ENCODE results near the gene ADAM12. TPM values are rescaled to one million over a fixed set of nuclear protein-coding genes. Genes with fewer than 3 reads are reported as not detected.

Gene ADAM12
- total and polyA plus RNA-seq, 2 experiments from 2014 or later = 0.13 to 0.87 TPM

- Histone ChIP-seq H4K20me1 (replicated peaks; ENCODE audit: insufficient read depth) (no peaks in the 10 kb centered on the region), H3K27ac (ENCODE audit: low read depth) (no peak overlapping the region), H3K27me3 (ENCODE audit: insufficient read depth) (no peaks in the 10 kb centered on the region), H3K4me3 (no peak overlapping the region), H3K9me2 (ENCODE audit: insufficient read depth) (no peaks in the 10 kb centered on the region; the same call in 1 of the 2 replicates), H2AFZ (no peak overlapping the region), H3K4me1 (ENCODE audit: insufficient read depth) (no peaks in the 10 kb centered on the region), H3K4me2 (no peak overlapping the region), H3K36me3 (ENCODE audit: insufficient read depth) (peaks cover 6% of the 10 kb centered on the region; the same call in 1 of the 2 replicates), H3F3A (replicated peaks; ENCODE audit: low read depth) (no peaks in the 10 kb centered on the region), H3K79me2 (replicated peaks; ENCODE audit: insufficient read depth) (no peaks in the 10 kb centered on the region)
- H3K27me3 Mint-ChIP-seq (ENCODE audit: insufficient read depth, low read depth, poor library complexity) = peaks cover 2% of the 10 kb centered on the region
- H3K27ac Mint-ChIP-seq = no peak overlapping the region
- ATAC-seq (no peak), DNase-seq (ENCODE audit: low spot score) (no peak)
- TF ChIP-seq ETS1 (IDR thresholded peaks at IDR 0.05) (no peak), STAT1 (IDR thresholded peaks at IDR 0.05; ENCODE audit: unreplicated experiment) (no peak), CREB1 (CRISPR knock-in tag; IDR thresholded peaks at IDR 0.05; ENCODE audit: low read depth) (no peak), POLR2AphosphoS5 (IDR thresholded peaks at IDR 0.05; ENCODE audit: low read depth) (no peak), ZNF331 (CRISPR knock-in tag; IDR thresholded peaks at IDR 0.05; ENCODE audit: low read depth) (no peak), NANOG (IDR thresholded peaks at IDR 0.05; ENCODE audit: borderline replicate concordance) (no peak), JUNB (IDR thresholded peaks at IDR 0.05; ENCODE audit: unreplicated experiment) (no peak), EZH2 (IDR thresholded peaks at IDR 0.05; ENCODE audit: low read depth, unreplicated experiment) (no peak), REST (IDR thresholded peaks at IDR 0.05; ENCODE audit: unreplicated experiment) (no peak), ZNF114 (CRISPR knock-in tag; IDR thresholded peaks at IDR 0.05) (no peak), EZH2phosphoT487 (IDR thresholded peaks at IDR 0.05; ENCODE audit: unreplicated experiment) (no peak)
- TF ChIP-seq, protein P1, sequence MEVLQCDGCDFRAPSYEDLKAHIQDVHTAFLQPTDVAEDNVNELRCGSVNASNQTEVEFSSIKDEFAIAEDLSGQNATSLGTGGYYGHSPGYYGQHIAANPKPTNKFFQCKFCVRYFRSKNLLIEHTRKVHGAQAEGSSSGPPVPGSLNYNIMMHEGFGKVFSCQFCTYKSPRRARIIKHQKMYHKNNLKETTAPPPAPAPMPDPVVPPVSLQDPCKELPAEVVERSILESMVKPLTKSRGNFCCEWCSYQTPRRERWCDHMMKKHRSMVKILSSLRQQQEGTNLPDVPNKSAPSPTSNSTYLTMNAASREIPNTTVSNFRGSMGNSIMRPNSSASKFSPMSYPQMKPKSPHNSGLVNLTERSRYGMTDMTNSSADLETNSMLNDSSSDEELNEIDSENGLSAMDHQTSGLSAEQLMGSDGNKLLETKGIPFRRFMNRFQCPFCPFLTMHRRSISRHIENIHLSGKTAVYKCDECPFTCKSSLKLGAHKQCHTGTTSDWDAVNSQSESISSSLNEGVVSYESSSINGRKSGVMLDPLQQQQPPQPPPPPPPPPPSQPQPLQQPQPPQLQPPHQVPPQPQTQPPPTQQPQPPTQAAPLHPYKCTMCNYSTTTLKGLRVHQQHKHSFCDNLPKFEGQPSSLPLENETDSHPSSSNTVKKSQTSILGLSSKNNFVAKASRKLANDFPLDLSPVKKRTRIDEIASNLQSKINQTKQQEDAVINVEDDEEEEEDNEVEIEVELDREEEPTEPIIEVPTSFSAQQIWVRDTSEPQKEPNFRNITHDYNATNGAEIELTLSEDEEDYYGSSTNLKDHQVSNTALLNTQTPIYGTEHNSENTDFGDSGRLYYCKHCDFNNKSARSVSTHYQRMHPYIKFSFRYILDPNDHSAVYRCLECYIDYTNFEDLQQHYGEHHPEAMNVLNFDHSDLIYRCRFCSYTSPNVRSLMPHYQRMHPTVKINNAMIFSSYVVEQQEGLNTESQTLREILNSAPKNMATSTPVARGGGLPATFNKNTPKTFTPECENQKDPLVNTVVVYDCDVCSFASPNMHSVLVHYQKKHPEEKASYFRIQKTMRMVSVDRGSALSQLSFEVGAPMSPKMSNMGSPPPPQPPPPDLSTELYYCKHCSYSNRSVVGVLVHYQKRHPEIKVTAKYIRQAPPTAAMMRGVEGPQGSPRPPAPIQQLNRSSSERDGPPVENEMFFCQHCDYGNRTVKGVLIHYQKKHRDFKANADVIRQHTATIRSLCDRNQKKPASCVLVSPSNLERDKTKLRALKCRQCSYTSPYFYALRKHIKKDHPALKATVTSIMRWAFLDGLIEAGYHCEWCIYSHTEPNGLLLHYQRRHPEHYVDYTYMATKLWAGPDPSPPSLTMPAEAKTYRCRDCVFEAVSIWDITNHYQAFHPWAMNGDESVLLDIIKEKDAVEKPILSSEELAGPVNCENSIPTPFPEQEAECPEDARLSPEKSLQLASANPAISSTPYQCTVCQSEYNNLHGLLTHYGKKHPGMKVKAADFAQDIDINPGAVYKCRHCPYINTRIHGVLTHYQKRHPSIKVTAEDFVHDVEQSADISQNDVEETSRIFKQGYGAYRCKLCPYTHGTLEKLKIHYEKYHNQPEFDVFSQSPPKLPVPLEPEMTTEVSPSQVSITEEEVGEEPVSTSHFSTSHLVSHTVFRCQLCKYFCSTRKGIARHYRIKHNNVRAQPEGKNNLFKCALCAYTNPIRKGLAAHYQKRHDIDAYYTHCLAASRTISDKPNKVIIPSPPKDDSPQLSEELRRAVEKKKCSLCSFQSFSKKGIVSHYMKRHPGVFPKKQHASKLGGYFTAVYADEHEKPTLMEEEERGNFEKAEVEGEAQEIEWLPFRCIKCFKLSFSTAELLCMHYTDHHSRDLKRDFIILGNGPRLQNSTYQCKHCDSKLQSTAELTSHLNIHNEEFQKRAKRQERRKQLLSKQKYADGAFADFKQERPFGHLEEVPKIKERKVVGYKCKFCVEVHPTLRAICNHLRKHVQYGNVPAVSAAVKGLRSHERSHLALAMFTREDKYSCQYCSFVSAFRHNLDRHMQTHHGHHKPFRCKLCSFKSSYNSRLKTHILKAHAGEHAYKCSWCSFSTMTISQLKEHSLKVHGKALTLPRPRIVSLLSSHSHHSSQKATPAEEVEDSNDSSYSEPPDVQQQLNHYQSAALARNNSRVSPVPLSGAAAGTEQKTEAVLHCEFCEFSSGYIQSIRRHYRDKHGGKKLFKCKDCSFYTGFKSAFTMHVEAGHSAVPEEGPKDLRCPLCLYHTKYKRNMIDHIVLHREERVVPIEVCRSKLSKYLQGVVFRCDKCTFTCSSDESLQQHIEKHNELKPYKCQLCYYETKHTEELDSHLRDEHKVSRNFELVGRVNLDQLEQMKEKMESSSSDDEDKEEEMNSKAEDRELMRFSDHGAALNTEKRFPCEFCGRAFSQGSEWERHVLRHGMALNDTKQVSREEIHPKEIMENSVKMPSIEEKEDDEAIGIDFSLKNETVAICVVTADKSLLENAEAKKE (CRISPR knock-in tag; IDR thresholded peaks at IDR 0.05) = no peak
- TF ChIP-seq, protein P2, sequence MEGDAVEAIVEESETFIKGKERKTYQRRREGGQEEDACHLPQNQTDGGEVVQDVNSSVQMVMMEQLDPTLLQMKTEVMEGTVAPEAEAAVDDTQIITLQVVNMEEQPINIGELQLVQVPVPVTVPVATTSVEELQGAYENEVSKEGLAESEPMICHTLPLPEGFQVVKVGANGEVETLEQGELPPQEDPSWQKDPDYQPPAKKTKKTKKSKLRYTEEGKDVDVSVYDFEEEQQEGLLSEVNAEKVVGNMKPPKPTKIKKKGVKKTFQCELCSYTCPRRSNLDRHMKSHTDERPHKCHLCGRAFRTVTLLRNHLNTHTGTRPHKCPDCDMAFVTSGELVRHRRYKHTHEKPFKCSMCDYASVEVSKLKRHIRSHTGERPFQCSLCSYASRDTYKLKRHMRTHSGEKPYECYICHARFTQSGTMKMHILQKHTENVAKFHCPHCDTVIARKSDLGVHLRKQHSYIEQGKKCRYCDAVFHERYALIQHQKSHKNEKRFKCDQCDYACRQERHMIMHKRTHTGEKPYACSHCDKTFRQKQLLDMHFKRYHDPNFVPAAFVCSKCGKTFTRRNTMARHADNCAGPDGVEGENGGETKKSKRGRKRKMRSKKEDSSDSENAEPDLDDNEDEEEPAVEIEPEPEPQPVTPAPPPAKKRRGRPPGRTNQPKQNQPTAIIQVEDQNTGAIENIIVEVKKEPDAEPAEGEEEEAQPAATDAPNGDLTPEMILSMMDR (conservative IDR thresholded peaks at IDR 0.05; ENCODE audit: low read depth in 2 of 2) = no peak
- H3K36me3 Mint-ChIP-seq (ENCODE audit: low read depth) = peaks cover 24% of the 10 kb centered on the region
- no peaks in the 10 kb centered on the region for H3K4me1 Mint-ChIP-seq
- peaks cover 28% of the 10 kb centered on the region for H3K9me3 Mint-ChIP-seq
- no peak overlapping the region for H3K4me3 Mint-ChIP-seq
Observed at GRCh38 chr10:126376956-126377355, 11.3 kb downstream of the ADAM12 start.
